EL (cell line): ENCODE data around the gene SYNGR3.
"Not testable (repeated sequence)": the region's sequence is repeated elsewhere in the genome, so short reads cannot be mapped to it uniquely, and the experiment has no call there.

Experiments used
- DNase-seq: peaks from one replicate; pipeline ENCODE4 v3.0.0-alpha.2; 2016

Gene SYNGR3, protein sequence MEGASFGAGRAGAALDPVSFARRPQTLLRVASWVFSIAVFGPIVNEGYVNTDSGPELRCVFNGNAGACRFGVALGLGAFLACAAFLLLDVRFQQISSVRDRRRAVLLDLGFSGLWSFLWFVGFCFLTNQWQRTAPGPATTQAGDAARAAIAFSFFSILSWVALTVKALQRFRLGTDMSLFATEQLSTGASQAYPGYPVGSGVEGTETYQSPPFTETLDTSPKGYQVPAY

DNA sequence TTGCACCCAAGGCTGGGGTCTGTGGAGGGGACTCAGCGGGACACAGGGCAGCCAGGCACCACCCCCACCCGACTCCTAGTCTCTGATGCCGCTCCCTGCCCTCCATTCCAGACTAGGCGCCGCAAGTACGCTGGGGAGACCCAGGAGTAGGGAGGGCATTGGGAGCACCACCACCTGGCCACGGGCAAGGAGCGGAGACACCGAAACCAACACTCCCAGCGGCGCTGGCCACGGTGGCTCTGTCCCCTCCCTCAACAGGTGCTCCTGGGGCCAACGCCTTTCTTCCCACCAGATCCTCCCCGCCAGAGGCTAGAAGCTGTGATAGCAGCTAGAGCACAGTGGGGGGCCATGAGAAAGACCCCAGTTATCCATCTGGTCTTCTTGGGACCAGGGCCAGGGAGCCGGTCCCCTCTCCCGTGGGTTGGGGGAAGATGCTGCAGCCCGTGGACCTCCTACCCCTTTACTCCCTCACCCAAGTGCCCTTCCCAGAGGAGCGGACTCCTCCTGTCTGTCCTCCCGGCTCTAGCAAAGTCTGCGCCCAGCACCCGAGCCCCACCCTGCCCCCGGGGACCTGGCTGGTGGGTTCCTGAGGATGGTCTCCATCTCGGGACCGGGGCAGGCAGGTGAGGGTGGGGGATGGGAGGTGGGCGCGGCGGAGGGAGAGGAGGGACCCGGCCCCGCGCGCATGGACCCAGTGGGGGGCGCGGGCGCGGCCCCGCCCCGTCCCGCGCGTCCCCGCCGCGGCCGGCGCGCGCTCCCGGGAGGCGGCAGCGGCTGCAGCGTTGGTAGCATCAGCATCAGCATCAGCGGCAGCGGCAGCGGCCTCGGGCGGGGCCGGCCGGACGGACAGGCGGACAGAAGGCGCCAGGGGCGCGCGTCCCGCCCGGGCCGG lies at the start of gene SYNGR3:
Gene SYNGR3 (plus strand): TSS at position 762 of the 892 bp plus-strand sequence. CDS start 133 bp downstream, outside the sequence.
- DNase-seq, result peak; percentile 38

DNA sequence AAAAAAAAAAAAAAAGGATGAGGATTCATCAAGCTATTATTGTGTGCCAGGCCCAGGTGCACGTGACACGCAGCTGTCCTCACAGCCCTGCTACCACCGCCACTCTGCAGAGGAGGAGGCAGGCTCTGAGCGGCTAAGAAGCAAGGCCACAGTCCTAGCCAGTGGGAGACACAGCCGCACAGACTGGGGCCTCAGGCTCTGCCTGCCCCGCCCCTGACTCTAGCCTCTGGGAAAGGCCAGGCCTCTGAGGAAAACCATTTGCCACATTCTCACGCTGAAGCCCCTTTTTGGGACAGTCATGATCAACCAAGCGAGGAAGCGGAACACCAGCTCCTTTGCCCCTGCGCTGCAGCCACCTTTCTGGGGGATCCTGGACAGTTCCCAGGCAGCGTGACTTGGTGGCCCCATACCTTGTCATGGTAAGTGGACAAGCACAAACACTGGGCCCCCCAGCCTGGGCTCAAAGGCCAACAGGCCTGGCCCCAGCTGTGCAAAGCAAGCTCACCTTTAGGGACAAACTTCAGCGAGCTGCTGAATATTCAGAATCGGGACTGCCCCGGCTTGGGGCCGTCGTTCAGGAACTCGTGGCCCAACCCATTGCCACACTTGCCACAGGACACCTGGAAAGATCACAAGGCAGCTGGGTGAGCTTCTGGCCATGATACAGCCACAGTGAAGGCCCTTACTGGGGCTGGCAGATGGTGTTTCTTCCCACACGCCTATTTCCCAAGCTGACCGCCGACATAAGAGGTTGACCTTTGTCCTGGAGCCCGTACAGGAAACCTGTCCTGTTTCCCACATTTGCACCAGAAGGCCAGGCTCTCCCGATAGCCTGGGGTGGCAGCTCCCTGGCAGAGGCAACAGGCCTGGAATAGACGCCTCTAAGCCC lies 49.3 kb upstream of the SYNGR3 start:
- DNase-seq, result no peak

GRCh38 chr16:1941162-1942046 lies 48.4 kb upstream of the SYNGR3 start:
- DNase-seq, result no peak

DNA sequence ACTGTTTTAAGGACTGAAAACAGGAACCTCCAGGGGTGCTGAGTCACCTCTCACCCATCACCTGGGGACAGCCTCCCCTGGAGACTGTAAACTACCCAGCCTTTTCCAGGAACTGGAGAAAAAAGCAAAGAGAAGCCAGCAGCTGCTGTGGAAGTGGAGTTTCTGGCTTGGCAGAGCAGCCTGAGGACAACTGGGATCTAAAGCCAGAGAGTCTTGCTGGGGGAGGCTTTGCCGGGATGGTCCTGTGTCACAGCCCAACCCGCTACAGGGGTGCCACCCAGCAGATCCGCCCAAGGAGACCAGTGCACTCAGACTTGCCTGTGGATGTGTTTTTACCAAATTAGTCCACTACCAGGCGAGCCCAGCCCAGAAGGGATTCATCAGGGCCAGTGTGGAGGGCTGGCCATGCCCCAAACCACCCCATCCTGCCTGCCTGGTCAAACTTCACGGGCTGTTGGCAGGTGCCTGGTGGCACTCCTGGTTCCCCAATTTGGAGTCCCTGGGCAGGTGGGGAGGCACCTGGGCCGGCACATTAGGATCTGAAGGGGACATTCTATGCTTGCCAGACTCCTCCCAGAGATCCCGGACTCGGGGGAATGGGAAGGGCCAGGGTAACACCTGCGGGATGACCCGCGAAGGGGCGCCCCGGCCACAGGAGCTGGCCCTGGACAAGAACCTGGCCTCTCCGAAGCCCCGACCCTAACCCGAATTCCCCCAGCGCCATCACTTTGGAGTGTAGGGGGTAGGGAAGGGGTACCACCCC lies 47.5 kb upstream of the SYNGR3 start:
- DNase-seq, result no peak

DNA sequence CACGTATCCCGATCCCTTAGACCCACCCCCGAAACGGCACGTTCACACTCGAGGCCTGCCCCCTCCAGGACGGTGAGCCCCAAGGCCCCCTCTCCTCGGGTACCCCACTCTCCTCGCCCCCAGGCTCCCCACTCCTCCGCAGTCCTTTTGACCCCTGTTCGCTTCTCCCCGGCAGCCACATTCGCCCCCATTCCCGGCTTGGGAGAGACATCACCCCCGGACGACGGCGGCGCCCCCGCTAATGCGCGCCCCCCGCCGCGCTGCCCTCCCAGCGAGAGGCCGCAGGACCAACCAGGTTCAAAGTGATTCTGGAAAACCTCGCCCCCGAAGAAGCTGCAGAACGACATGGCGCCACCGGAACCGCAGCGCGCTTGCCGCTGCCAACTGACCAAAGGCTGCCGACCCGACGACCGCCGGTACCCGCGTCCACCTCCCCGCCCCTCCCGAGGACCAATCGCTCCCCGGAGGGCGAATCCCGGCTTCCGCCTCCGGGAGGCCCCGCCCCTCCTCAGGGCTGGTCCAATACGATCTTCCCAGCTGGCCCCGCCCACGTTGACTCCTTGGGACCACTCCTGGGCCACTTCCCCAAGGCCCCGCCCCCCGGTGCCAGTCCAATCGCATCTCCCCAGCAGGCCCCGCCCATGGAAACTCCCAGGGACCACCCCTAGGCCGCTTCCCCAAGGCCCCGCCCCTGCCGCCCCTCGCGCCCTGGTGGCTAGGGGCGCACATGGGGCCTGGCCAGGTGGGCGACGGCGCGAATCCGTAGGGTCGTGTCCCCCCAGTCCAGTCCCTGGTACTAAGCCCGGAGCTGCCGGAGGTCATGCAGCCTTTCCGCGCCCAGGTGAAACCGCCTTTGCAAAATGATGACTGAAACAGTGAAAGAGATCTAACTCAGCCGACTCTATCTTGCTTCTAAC lies 46.7 kb upstream of the SYNGR3 start, which contains the start of gene MSRB1:
Gene MSRB1 (minus strand): TSS at position 390 of the 917 bp plus-strand sequence. CDS start 43 bp downstream, at position 347.
- peak; percentile 99 for DNase-seq

DNA sequence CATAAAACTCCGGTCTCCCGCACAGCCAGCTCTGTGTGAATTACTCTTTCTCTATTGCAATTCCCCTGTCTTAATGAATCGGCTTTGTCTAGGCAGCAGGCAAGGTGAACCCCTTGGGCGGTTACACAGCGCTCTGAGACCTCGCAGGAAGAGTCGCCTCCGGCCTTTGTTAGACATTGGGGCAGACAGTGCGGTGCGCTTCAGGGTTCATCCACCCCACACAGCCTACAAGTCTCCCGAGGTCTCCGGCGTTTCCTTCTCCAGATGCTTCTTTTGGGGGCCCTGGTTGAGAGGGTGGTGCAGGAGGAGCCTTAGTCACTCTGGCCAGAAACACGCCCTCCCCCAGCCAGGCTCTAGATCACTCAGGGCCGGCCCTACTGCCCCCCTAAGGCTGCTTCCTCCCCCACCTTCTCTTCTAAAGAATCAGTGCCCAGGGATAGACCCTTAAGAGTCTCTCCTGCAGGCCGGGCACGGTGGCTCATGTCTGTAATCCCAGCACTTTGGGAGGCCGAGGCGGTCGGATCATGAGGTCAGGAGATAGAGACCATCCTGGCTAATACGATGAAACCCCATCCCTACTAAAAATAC lies 45.1 kb upstream of the SYNGR3 start:
- no peak for DNase-seq

DNA sequence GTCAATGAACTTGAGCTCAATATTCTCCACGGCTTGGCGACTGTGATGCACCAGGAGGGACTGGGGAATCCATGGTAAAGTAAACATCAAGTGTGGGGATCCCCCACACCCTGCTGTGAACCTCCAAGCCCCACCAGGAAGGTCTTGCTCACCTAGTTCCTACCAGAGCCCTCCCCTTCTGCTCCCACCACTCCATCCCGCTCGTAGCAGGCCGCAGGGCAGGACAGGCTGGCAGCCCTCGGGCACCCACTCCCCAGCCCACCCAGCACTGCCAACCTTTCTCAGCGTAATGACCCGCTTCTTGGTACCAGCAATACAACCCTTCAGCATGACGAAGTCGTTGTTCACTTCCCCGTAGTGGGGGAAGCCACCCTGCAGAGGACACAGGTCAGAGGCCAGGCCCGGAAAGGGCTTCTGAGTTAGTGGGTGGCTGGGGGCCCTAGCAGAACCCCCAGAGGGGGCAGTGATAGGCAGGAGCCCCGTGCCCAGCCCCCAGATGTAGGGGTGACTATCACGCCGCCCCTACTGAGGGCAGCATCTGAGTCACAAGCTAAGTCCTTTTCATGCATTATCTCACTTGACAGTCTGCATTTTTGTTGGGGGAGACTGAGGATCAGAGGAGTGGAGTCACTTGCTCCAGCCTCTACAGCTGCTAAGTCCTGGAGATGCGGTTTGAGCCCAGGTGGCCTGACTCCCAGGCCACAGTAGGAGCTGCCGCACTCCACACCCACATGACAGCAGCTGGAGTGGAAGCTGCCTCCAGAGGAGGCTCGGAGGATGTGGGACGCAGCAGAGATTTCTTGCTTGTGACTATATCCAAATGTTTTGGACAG lies 44.0 kb upstream of the SYNGR3 start:
- DNase-seq, result no peak

GRCh38 chr16:1946495-1947368 lies 43.0 kb upstream of the SYNGR3 start:
- DNase-seq, result no peak

GRCh38 chr16:1947369-1947670 lies 42.5 kb upstream of the SYNGR3 start:
- no peak for DNase-seq

GRCh38 chr16:1949507-1949906 lies 40.3 kb upstream of the SYNGR3 start:
- DNase-seq, result no peak

- DNase-seq, result no peak
These were observed 39.7 kb upstream of the SYNGR3 start for GRCh38 chr16:1950047-1950446.

- no peak for DNase-seq
These were observed 39.2 kb upstream of the SYNGR3 start for GRCh38 chr16:1950559-1950958.

DNA sequence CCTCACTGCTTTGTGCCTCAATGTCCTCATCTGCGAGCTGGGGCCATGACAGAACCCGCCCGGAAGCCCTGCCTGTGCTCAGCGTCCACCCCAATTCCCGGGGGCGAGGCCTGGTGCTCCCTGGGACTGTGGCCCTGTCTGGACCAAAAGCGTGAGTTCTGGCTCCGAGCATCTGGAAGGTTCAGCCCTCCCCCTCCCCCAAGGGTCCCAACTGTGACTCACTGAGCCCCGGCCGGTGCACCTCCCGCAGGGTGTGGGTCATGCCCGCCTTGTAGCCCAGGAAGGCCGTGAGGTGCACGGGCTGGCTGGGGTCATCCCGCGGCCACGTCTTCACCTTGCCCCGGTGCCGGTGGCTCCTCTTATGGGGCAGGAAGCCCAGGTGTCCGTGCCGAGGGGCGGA lies 36.0 kb upstream of the SYNGR3 start:
- DNase-seq, result no peak

- DNase-seq, result not testable (repeated sequence)
These were observed 32.2 kb upstream of the SYNGR3 start for GRCh38 chr16:1957434-1958142.

- DNase-seq, result not testable (repeated sequence)
These were observed 31.7 kb upstream of the SYNGR3 start for GRCh38 chr16:1958143-1958491.

DNA sequence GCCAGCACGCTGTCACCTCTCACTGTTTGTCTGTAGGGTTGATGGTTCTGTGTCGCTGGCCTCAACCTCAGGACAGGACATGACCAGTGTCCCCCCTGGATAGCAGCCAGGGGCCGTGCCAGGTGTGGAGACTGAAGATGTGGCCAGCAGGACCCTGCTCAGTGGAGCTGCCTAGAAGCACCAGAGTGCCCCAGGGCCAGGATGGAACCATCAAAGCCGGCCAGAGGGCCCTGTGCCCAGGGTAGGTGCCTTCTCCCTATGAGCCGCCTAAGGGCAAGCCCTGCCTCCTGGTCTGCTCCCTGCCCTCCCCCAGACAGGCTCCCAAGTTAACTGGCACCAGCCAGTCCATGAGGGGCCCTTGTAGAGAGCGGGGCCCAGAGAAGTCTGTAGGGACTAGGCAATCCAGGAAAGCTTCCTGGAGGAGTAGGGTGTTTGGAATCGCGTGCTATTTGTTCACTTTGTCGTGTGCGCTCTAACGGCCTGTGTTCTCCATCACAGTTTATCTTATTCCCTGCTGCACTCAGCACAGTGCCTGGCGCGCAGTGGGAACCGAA lies 31.0 kb upstream of the SYNGR3 start:
- DNase-seq, result no peak
